Chondrocyte (in vitro differentiated cells): ENCODE data around the gene LPO. TPM values are rescaled to one million over a fixed set of nuclear protein-coding genes. Genes with fewer than 3 reads are reported as not detected.

ENCODE experiments used
- DNase-seq: peaks from one replicate; pipeline ENCODE4 v3.0.0; 2021; ENCODE audit warnings: mixed read lengths, low spot score
- H3K27ac Mint-ChIP-seq: one replicate; pipeline ENCODE4 v1.8.0; 2021; ENCODE audit warnings: mild to moderate bottlenecking, moderate library complexity, mixed read lengths; ENCODE audit not compliant: unreplicated experiment
- H3K27me3 Mint-ChIP-seq: 2 replicates; pipeline ENCODE4 v1.8.0; 2021; ENCODE audit warnings: low read depth, mixed read lengths
- H3K36me3 Mint-ChIP-seq: 2 replicates; pipeline ENCODE4 v1.8.0; 2021; ENCODE audit warnings: low read depth, mixed read lengths
- H3K4me1 Mint-ChIP-seq: 2 replicates; pipeline ENCODE4 v1.8.0; 2021; ENCODE audit warnings: low read depth, mild to moderate bottlenecking, mixed read lengths
- H3K4me3 Mint-ChIP-seq: one replicate; pipeline ENCODE4 v1.8.0; 2021; ENCODE audit warnings: mild to moderate bottlenecking, moderate library complexity, mixed read lengths; ENCODE audit not compliant: unreplicated experiment
- H3K9me3 Mint-ChIP-seq: 2 replicates; pipeline ENCODE4 v1.8.0; 2021; ENCODE audit warnings: low read depth, mixed read lengths
- CTCF ChIP-seq: fragments of 200-600 bp; sonication (generic); IDR thresholded peaks from 2 replicates; pipeline ENCODE4 v1.5.0; 2021; ENCODE audit warnings: antibody characterized with exemption, mild to moderate bottlenecking, moderate library complexity
- total RNA-seq: library from RNA; stranded (reverse); gene quantifications from 3 replicates; pipeline ENCODE4 v1.2.1, GENCODE V29; 2021

The LPO gene
- total RNA-seq, 1 donor from 2014 or later: not detected

- no peak for TF ChIP-seq CTCF
- Mint-ChIP-seq H3K27me3 (peaks cover 57% of the 10 kb centered on the region), H3K36me3 (no peaks in the 10 kb centered on the region), H3K27ac (no peak overlapping the region), H3K9me3 (no peaks in the 10 kb centered on the region), H3K4me3 (no peak overlapping the region), H3K4me1 (peaks cover 4% of the 10 kb centered on the region)
- DNase-seq: no peak
Observed at GRCh38 chr17:58247511-58248363, 9.4 kb downstream of the LPO start.

DNA sequence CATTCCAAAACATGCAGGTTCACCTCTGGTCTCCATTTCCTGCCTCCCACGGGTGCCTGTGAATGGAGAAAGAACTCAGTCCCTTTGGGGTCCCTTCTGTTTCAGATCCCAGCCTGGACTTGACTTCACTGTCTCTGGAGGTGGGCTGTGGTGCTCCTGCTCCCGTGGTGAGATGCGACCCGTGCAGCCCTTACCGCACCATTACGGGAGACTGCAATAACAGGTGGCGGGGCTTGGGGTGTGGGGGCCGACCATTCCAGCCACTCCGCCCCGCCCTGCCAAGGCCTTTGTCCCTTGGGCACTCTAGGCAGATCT lies 10.5 kb downstream of the LPO start:
- Mint-ChIP-seq H3K36me3 (no peaks in the 10 kb centered on the region), H3K27ac (no peak overlapping the region), H3K9me3 (no peaks in the 10 kb centered on the region), H3K4me1 (peaks cover 4% of the 10 kb centered on the region), H3K27me3 (peaks cover 48% of the 10 kb centered on the region), H3K4me3 (peak overlapping the region; percentile 36)
- no peak for TF ChIP-seq CTCF
- DNase-seq: no peak

GRCh38 chr17:58249270-58250133 lies 11.1 kb downstream of the LPO start:
- Mint-ChIP-seq H3K4me3 (peak overlapping the region; percentile 71), H3K36me3 (no peaks in the 10 kb centered on the region), H3K9me3 (no peaks in the 10 kb centered on the region), H3K4me1 (peaks cover 4% of the 10 kb centered on the region), H3K27ac (no peak overlapping the region), H3K27me3 (peaks cover 47% of the 10 kb centered on the region)
- peak; percentile 100 for TF ChIP-seq CTCF
- DNase-seq: peak; percentile 41

DNA sequence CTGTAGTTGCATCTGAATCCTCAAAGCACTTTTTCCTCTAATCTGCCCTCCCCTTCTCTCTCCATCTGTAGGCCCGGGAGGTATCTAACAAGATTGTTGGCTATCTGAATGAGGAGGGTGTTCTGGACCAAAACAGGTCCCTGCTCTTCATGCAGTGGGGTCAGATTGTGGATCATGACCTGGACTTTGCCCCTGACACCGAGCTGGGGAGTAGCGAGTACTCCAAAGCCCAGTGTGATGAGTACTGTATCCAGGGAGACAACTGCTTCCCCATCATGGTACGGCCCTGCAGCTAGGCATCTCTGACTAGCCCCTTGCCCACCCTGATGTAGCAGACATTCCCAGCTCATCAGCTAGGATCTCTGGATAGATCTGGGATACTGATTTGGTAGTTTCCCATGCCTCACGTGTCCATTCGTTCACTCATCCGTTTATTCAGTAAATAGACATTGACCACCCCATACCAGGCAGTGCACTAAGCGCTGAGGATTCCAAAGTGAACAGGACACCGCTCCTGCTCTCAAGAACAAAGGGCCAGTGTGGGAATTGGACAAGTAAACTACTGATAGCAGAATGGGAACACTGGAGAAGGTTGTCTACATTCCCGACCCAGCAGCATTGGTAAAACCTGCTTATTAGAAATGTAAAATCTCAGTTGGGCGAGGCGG lies 12.1 kb downstream of the LPO start:
- DNase-seq: peak; percentile 19
- Mint-ChIP-seq H3K4me1 (peaks cover 4% of the 10 kb centered on the region), H3K27ac (no peak overlapping the region), H3K36me3 (no peaks in the 10 kb centered on the region), H3K27me3 (peaks cover 50% of the 10 kb centered on the region), H3K9me3 (no peaks in the 10 kb centered on the region), H3K4me3 (no peak overlapping the region)
- TF ChIP-seq CTCF: no peak

DNA sequence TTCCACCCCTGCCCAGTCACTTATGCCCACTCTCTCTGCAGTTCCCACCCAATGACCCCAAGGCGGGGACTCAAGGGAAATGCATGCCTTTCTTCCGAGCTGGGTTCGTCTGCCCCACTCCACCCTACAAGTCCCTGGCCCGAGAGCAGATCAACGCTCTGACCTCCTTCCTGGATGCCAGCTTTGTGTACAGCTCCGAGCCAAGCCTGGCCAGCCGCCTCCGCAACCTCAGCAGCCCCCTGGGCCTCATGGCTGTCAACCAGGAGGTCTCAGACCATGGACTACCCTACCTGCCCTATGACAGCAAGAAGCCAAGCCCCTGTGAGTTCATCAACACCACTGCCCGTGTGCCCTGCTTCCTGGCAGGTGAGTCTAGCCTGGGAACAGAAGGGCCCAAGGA lies 13.8 kb downstream of the LPO start:
- H3K27ac Mint-ChIP-seq: no peak overlapping the region
- H3K36me3 Mint-ChIP-seq: no peaks in the 10 kb centered on the region
- peaks cover 56% of the 10 kb centered on the region for H3K27me3 Mint-ChIP-seq
- no peaks in the 10 kb centered on the region for H3K9me3 Mint-ChIP-seq
- TF ChIP-seq CTCF: no peak
- no peak for DNase-seq
- no peak overlapping the region for H3K4me3 Mint-ChIP-seq
- peaks cover 4% of the 10 kb centered on the region for H3K4me1 Mint-ChIP-seq
